ENCODE results near the gene UTS2. TPM values are rescaled to one million over a fixed set of nuclear protein-coding genes. Genes with fewer than 3 reads are reported as not detected.

UTS2 gene
- total RNA-seq, 1 donor from 2014 or later, result not detected

DNA sequence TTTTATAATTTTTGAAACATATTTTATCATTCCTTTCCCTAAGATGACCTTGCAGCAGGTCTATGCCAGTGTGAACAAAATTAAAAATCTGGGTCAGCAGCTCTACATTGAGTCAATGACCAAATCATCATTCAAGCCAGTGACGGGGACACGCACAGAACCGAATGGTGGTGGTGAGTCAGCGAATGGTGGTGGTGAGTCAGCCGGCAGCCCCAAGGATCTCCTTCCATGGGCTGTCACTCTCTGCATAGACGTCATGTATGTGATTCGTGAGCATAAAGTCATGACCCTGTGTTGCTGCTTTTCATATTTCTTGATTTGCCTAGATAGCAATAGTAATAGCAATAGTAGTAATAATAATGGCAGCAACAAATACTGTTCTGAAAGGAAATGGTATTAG is 42.5 kb downstream of the UTS2 start:
- no peak for DNase-seq
- Histone ChIP-seq H3K36me3 (peaks cover 88% of the 10 kb centered on the region), H3K27ac (replicated peaks) (no peak overlapping the region)

DNA sequence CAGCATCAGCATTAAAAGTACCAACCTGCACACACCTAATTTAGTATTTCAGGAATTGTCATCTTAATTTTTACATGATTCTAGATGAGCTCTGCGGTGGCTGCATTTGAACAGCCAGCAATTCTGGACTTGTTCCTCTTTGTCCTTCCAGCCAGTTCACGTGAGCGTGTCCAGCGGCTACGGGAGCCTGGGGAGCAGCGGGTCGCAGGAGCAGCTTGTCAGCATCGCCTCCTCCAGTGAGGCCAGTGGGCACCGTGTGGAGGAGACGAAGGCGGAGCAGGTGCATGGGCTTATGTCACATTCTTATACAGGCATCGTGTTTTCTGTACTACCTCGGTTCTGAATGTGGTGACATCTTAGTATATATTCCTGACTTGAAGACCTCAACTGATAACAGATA is 43.1 kb downstream of the UTS2 start:
- Histone ChIP-seq H3K36me3 (peaks cover 95% of the 10 kb centered on the region), H3K9me3 (replicated peaks) (peaks cover 13% of the 10 kb centered on the region), H3K4me1 (no peaks in the 10 kb centered on the region), H3K27me3 (ENCODE audit: low read depth) (no peaks in the 10 kb centered on the region), H3K27ac (replicated peaks) (no peak overlapping the region), H3K4me3 (no peak overlapping the region)
- TF ChIP-seq, protein P1, sequence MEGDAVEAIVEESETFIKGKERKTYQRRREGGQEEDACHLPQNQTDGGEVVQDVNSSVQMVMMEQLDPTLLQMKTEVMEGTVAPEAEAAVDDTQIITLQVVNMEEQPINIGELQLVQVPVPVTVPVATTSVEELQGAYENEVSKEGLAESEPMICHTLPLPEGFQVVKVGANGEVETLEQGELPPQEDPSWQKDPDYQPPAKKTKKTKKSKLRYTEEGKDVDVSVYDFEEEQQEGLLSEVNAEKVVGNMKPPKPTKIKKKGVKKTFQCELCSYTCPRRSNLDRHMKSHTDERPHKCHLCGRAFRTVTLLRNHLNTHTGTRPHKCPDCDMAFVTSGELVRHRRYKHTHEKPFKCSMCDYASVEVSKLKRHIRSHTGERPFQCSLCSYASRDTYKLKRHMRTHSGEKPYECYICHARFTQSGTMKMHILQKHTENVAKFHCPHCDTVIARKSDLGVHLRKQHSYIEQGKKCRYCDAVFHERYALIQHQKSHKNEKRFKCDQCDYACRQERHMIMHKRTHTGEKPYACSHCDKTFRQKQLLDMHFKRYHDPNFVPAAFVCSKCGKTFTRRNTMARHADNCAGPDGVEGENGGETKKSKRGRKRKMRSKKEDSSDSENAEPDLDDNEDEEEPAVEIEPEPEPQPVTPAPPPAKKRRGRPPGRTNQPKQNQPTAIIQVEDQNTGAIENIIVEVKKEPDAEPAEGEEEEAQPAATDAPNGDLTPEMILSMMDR (IDR thresholded peaks at IDR 0.05; ENCODE audit: borderline replicate concordance), result no peak
- intact Hi-C loops (cut with micrococcal nuclease), result no loop called here
- DNase-seq, result no peak

More for the DNA sequence above, 42.5 kb downstream of the UTS2 start:
- TF ChIP-seq, protein P1 (IDR thresholded peaks at IDR 0.05; ENCODE audit: borderline replicate concordance), result no peak
- Histone ChIP-seq H3K27me3 (ENCODE audit: low read depth) (no peaks in the 10 kb centered on the region), H3K4me3 (no peak overlapping the region), H3K9me3 (replicated peaks) (peaks cover 13% of the 10 kb centered on the region), H3K4me1 (no peaks in the 10 kb centered on the region)
- intact Hi-C loops (cut with micrococcal nuclease), result no loop called here

DNA sequence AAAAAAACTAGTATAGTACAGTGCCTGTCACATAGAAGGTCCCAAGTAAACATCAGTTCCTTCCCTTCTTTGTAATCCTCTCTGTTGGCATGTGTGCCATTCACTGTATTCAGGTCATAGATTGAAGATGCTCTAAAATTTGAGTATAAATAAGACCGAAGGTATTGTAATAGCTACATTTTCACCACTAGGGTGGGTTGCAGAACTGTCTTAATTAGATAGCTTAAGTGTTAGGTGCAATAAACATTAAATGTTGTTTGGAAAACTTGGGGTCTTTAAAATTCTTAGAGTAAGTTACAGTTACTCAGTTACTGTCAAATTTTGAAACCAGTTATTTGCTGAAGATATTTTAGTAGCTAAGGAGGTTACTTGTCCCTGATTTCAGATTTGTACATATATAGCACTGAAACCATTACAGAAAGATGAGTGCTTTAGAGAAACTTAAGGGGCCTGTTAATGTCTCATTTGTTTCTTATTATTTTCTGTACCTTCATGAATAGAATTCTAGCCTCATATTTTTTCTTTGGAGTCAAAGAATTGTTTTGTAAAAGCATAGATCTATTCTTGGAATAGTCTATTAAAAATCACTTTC is 44.5 kb downstream of the UTS2 start:
- intact Hi-C loops (cut with micrococcal nuclease), result no loop called here
- Histone ChIP-seq H3K9me3 (replicated peaks) (peaks cover 4% of the 10 kb centered on the region), H3K27ac (replicated peaks) (no peak overlapping the region), H3K36me3 (peaks cover 97% of the 10 kb centered on the region), H3K4me3 (no peak overlapping the region), H3K4me1 (no peaks in the 10 kb centered on the region), H3K27me3 (ENCODE audit: low read depth) (no peaks in the 10 kb centered on the region)
- no peak for DNase-seq
- TF ChIP-seq, protein P1 (IDR thresholded peaks at IDR 0.05; ENCODE audit: borderline replicate concordance), result peak; percentile 50

DNA sequence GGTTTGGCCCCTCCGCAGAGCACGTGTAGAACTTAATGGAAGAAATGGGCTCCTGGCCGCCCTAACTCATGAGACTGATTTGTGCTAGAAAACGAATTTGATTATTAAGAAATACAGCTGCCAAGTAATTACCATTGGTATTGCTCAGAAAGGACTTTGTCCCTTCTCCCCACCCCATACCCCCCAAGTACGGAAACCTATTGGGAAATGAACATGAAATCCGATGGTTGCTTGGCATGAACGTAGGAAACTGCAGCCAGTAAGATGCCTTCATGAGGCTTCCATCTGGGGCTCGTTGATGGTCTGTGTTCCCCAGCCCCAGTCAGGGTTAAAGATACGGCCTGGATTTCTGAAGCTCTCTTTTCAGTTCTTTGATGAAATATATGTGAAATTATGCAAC is 47.4 kb downstream of the UTS2 start:
- Histone ChIP-seq H3K27me3 (ENCODE audit: low read depth) (no peaks in the 10 kb centered on the region), H3K4me3 (no peak overlapping the region), H3K9me3 (replicated peaks) (no peaks in the 10 kb centered on the region), H3K36me3 (peaks cover 99% of the 10 kb centered on the region), H3K4me1 (no peaks in the 10 kb centered on the region), H3K27ac (replicated peaks) (no peak overlapping the region)
- intact Hi-C loops (cut with micrococcal nuclease), result no loop called here
- TF ChIP-seq, protein P1 (IDR thresholded peaks at IDR 0.05; ENCODE audit: borderline replicate concordance), result no peak
- DNase-seq, result no peak

Other genes starting within 250 kb of the UTS2 start
- gene VAMP3, start 81.8 kb downstream of the UTS2 start, total RNA-seq, result 75.9 TPM
- gene PER3, start 68.8 kb downstream of the UTS2 start, total RNA-seq, result 12.5 TPM
- not detected for gene TNFRSF9, start 87.8 kb upstream of the UTS2 start, total RNA-seq
- gene PARK7, start 108.6 kb upstream of the UTS2 start, total RNA-seq, result 329 TPM
- 10.8 TPM for gene ERRFI1, start 173.2 kb upstream of the UTS2 start, total RNA-seq